ENCODE results near the gene ACTN1.

ACTN1 gene

DNA sequence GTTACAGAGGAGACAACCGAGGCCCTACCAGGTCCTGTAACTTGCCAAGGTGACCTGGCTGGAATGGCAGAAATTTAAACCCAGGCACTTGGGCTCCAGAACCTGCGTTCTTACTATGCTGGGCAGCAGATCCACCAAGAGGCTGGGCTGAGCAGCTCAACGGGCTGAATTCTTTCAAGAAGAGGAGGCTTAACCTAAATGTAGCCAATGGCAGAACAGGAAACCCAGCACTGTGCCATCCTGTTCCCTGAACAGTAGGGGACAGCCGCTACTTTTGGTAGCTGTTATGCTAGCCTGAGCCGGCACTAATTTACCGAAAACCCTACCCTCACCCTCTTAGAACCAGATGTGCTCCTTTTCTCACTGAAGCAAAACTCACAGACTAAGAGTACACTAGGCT lies 86.1 kb downstream of the ACTN1 start:
- no peak for DNase-seq (ENCODE audit: extremely low read depth in 1 of 2, low read depth in 1 of 2)

DNA sequence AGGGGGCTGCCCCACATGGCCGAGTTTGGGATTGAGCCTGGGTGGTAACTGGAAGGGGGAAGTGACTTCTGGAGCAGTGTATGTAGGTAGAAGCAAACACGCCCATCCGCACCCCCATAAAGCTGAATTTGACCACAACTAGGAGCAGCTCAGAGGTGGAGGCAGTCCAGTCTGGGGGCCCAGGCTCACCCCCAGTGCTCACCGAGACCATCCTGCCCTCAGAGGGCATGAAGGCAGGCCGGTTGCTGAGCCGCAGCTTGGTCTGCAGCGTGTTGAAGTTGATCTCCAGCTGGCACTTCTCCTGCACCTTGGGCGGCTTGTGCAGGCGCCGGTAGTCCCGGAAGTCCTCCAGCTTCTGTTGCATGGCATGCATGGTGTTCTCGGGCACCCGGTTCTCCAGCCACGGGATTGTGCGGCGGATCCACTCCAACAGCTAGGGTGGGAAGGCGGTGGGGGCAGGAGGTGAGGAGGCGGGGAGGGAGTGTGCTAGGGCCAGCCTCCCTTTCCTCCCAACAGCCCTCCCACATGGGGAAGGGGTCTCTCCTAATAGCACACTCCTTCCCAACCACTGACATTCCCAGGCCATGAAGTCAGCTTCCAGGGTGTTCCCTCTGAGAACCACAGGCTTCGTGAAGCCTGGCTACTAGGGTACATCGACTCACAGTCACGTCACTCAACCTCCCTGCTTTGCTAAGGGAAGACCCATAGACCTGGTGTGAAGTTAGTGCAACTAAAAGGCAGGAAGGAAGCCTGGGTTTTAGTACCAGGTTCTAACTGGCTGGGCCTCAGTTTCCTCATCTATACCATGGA lies 87.0 kb downstream of the ACTN1 start:
- DNase-seq (ENCODE audit: extremely low read depth in 1 of 2, low read depth in 1 of 2), result no peak

DNA sequence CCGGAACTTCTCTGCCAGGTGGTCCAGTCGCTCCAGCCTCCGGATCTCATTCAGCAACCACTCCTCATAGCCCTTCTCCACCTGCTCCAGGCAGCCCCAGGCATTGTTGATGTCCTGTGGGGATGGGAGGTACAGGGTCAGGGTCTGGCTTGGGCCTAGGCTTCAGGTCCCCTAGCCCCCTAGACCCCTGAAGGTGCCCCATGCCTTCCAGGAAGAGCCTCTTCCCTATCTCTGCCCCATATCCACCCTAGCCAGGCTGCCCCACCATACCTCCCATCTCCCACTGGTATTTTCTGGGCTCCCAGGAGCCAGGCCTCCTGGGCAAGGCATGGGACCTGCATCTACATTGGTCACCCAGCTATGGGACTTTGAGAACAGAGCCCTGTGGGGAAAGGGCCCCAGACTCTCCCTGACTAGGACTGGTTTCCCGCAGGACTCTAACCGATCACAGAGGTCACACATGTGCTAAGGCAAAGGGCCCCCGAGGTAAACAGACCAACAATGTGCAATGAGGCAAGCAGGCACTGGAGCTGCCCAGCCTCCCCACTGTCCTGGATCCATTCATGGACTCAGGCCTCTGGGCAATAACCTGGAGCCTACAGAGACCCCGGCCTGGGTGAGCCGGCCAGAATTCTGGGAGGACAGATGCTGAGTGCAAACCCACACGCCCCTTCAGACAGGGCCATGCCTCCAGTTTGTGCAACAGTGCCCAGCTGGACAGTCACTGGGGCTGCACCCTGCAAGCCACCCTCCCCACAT lies 88.8 kb downstream of the ACTN1 start:
- no peak for DNase-seq (ENCODE audit: extremely low read depth in 1 of 2, low read depth in 1 of 2)

DNA sequence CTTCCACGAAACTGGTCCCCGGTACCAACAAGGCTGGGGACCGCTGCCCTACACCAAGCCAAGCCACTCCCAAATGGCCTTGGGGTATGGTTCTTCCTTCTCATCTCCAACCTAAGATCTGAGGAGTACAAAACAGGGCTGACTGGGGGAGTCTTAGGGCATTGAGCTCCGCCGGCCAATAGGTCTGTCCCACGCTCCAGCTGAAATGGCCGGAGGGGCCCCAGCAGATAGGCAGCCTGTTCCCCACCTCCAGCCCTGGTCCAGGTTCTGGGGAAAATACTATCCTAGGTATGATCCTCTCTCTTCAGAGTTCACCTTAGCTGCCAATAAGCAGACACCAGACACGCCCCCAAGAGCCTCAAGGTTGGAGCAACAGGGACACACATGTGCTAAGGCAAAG lies 90.2 kb downstream of the ACTN1 start:
- DNase-seq (ENCODE audit: extremely low read depth in 1 of 2, low read depth in 1 of 2), result no peak

DNA sequence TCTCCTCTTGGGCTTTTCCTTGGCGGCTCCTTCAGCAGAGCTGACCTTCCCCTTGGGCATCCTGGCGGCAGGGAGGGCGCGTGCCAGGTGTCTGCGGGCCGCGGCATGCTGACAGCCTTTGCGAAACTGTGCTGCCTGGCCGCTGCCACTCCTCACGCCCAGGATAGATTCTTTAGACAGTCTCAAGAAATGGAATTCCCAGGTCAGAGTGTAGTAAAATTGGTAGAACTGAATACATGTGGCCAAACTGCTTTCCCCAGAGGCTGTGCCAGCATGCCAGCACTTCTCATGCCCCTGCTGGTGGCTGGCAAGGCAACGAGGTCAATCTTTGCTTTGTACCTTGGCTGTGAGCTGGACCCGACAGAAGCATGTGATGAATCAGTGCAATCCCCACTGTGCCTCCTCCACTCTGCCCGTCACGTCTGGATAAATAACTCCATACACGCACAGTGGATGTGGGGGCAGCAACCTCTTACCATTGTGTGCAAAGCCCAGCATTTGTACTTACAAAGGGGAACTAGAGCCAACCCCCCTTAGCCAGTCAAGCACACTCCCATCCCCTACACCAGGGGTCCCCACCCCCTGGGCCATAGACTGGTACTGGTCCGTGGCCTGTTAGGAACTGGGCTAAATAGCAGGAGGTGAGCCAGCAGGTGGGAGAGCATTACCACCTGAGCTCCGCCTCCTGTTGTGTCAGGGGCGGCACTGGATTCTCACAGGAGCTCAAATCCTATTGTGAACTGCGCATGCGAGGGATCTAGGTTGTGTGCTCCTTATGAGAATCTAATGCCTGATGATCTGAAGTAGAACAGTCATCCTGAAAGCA lies 90.9 kb downstream of the ACTN1 start:
- no peak for DNase-seq (ENCODE audit: extremely low read depth in 1 of 2, low read depth in 1 of 2)

DNA sequence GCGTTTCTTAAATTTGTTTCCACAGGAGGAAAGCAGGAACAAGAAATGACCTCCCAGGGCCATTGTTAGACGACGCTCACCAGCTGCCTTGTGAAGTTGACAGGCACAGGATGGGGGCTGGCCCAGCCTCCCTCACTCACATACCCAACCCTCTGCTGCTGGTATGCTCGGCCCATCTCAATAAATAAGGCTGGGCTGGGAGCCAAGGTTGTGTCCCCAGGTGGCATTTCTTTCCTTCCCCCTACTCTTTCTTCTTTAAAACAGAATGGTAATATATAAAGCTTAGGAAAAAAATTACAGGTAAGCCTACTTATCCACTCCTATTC lies 93.0 kb downstream of the ACTN1 start:
- no peak for DNase-seq (ENCODE audit: extremely low read depth in 1 of 2, low read depth in 1 of 2)

DNA sequence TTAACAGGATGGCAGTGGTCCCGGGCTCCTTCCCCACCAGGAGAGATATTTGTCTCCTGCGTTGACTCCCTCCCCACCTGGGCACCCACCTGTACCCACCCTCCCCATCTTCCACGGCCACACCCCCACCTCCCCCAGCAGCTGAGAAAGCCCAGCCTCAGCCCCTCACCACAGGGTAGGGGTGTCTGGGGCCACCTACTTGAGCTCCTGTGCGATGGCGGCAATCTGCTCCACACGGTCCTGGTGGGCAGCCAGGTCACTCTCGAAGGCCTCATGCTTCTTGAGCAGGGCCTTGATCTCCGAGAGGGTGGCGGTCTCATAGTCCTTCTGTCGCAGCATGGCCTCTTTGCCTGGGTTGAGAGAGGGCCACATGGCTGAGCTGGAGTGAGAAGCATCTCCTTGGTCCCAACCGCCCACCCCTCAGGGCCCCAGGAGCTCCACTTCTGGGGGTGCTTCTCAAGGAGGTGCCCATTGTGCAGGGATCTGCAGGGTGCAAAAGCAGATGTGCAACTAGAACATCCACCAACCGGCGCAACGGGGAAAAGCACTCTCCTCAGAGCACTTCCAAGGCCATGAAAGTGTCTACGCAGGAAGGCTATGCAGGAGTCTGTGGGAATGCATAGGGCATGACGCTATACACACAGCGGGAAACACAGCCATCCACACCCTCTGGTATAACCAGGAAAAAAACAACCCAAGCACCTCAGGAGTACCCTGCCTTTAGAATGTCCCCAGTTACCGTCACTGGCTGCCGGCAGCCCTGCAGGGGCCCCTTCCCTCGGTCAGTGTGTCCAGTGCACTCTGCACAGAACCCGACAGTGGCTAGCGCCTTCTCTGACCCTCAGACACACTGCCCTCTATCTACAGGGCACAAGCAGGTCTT lies 93.6 kb downstream of the ACTN1 start:
- no peak for DNase-seq (ENCODE audit: extremely low read depth in 1 of 2, low read depth in 1 of 2)

DNA sequence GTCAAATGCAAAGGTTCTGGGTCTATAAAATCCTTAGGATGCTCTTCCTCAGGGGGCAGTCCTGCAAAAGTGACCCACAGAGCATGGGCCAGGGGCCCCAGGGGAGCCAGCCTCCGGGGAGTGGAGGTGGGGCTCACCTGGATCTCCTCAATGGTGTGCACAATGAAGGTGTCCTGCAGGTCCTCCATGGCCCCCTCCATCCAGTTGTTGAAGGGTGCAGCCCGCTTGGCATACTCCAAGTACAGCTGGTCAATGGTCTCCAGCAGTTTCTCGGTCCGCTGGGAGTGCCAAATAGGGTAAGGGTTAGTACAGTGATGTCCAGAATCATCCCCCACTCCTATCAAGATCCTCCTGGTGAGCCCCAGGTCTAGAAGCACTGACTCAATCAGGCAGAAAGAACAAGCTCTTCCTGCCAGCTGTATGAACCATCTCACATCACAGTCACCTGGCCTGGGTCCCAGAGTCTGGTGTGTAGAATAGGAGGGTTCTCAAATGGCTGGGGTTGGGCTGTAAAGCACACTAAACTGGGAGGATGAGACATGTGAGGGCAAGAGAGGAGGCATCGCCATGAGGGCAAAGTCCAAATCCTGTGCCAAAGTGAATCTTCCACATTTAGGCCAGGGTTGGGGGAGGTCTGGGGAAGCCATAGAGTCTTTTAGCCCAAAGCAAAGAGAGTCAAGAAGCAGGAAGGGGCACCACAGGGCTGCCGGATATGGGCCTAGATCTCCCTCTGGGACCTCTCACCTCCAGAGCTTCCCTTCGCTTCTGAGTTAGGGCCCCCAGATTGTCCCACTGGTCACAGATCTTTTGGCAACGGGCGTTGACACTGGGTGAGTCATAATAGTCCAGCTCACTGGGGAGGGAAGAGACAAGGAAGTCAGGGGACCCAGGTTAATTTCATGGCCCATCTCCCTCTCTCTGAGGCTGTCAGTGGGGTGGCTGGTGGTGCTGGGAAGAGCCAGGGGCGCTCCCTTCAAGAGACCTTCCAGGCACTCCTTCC lies 94.8 kb downstream of the ACTN1 start:
- DNase-seq (ENCODE audit: extremely low read depth in 1 of 2, low read depth in 1 of 2), result no peak

DNA sequence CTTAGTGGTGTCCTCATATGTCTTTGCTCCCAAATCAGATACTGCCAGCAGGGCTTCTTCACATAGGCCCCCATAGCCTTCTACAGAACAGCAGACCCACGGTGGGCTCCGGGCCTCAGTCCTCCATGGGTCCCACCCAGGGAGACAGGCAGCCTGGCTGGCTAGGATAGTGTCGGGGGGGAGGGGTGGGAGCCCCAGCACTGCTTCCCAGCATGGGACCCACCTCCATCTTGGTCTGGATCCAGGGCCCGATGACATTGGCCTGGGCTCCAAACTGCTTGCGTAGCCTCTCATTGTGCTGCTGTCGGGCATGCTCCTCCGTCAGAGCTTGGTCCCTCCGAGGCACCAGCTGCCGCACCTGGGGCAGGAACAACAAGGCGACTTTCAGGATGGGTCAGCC lies 96.9 kb downstream of the ACTN1 start:
- no peak for DNase-seq (ENCODE audit: extremely low read depth in 1 of 2, low read depth in 1 of 2)

DNA sequence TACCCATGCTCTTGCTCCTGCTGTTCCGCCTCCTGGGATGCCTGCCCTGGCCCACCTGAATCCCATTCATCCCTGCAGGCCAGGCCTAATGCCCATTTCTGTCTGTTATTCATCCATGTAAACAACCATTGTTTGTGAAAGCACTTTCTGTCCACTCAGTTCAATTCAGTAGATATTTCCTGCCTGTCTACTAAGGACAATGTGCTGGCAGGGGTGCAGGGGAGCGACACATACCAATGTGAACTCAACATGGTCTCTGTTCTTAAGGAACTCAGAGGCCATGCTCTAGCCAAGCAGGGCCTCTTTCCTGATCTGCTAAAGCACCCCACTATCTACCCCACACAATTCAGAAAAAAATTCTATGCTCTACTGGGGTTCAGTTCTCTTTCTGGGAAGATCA lies 97.7 kb downstream of the ACTN1 start:
- DNase-seq (ENCODE audit: extremely low read depth in 1 of 2, low read depth in 1 of 2), result no peak

DNA sequence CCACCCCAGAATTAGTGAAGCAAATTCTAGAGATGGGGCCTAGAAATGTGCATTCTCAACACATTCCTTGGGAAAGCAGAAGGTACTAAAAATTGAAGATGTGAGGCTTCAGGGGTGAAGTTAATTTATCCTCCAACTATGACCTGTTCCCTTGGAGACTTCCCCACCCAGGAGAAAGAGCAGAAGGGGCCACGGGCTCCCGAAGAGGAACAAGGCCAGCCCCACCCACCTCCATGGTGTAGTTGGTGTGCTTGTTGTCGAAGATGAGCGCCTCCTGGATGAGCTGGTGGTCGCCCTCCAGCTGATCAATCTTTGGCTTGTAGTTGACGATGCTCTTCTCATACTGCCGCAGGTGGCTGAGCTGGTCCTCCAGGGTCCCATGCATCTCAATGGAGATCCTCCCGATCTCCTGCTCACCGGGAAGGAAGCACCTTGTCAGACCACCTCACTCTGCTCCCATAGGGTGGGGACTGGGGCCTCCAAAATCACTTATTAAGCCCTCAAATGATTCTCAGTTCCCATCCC lies 98.5 kb downstream of the ACTN1 start:
- DNase-seq (ENCODE audit: extremely low read depth in 1 of 2, low read depth in 1 of 2), result no peak

DNA sequence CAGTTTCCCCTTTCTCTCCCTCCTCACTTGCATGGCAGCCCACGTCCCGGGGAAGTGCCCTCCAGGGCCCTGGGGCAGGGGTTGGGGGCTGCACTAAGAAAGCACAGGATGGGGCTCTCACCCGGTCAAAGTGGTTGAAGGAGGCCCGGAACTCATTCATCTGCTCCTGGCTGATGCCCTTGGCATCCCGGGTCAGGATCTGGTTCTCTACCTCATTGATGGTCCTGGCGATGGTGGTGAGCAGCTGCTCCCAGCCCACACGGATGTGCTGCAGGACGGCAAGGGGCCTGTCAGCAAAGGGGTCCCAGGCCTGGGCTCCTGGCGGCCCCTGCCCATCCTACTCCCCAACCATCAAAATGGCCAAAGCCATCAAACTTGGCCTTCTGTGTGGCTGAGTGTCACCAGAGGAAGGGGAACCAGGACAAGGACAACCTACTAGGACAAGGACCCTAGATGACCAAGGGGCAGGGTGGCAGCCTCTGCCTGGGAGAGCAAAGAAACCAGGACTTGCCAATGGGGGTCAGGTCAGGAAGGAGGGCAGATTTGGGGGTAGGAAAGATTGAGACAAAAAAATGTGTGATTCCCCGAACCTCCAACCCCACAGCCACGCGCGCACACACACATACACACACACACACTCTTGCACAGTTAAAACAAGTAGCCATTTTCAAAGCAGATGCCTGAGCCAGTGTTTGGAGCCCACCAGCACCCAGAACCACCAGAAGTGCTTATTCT lies 99.1 kb downstream of the ACTN1 start:
- DNase-seq (ENCODE audit: extremely low read depth in 1 of 2, low read depth in 1 of 2), result no peak

DNA sequence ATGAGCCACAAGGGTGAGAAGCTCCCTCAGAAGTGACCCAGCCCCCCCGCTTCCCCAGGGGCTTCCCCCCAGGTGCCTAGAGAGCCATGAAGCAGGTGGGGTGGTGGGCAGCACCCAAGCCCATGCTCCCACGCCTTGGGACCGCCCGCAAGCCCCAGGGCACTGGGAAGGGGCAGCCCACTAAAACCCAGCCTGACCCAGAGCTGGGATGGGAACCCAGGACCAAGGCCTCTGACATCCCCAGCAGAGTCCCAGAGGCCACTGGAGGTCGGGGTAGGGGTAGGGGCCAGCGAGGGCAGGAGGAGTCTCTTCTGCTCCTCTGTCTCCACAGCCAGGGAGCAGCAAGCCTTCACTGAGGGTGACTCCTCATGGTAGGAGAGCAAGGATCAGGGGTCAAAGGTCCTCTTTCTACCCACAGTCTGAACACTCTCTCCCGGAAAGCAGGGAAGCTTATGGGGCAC lies 99.8 kb downstream of the ACTN1 start:
- no peak for DNase-seq (ENCODE audit: extremely low read depth in 1 of 2, low read depth in 1 of 2)

DNA sequence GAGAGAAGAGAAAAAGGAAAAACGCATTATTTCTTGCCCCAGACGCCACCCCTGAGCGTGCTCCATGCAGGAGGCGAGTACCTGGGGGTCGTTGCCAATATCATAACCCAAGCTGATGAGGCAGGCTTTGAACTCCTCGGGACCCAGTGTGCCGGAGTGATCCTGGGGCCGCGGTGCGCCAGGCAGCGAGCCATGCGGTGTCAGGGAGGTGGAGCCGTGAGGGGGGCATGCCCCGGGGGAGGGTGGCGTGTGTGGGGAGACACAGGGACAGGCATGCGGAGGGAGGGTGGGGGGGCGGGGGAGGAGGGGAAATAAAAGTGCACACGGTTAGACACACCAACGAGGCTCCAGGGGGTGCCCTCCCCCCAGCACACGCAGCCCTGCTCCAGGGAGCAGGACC lies 100.2 kb downstream of the ACTN1 start:
- DNase-seq (ENCODE audit: extremely low read depth in 1 of 2, low read depth in 1 of 2), result no peak

DNA sequence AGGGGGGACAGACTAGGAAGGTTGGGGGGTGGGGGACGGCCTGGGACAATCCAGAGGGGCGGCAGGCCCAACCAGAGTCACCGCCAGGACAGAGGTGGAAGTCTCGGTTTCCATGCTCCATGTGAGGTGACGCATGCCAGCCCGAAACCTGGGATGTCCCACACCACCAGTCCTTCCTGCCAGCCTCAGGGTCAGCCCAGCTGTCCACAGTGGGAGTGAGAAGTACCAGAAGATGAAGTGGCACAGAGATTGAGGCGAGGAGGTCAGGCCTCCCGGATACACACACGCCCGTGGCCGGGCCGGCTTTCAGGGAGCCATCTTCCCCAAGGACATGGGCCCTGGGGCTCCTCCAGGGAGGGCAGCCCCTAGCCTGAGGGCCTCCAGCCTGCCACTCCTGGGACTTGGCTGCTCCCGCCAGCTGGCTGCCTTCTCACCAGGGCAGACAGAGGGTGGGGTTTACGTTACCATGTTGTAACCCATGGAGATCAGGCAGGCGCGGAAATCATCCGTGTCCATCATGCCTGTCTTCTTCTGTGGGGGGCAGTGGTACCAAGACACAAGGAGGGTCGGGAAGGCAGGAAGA lies 101.0 kb downstream of the ACTN1 start:
- no peak for DNase-seq (ENCODE audit: extremely low read depth in 1 of 2, low read depth in 1 of 2)

DNA sequence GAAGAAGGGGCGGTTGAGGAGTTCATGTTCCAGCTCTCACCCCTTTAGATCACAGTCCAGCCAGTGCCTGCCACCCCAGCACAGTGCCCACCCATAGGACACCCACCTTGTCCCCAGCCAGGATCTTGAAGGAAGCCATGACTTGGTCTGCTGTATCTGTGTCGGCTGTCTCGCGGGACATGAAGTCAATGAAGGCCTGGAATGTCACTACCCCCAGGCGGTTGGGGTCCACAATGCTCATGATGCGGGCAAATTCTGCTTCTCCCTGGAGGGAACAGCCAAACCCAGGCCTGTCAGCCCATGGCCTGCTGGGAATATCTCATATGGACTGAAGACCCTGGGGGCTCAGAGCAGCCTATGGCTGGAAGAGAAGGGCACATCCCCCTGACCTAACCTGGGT lies 102.1 kb downstream of the ACTN1 start:
- DNase-seq (ENCODE audit: extremely low read depth in 1 of 2, low read depth in 1 of 2), result no peak

DNA sequence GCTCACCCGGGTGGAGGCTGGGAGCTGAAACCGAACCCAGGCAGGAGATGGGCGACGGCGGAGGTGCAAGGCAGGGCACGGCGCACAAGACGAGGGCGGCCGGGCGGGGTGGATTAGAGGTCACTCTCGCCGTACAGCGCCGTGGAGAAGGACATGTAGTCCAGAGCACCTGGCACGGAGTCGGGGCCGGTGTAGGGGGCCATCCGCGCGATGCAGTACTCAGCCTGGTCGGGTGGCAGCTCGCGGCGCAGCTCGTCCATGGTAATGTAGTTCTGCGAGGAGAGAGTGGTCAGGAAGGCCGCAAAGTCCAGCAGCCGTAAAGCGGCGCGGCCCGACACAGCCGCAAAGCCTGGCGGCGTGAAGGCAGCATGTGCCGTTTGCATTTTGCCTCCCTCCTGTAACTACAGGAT lies 104.4 kb downstream of the ACTN1 start:
- DNase-seq (ENCODE audit: extremely low read depth in 1 of 2, low read depth in 1 of 2), result no peak

DNA sequence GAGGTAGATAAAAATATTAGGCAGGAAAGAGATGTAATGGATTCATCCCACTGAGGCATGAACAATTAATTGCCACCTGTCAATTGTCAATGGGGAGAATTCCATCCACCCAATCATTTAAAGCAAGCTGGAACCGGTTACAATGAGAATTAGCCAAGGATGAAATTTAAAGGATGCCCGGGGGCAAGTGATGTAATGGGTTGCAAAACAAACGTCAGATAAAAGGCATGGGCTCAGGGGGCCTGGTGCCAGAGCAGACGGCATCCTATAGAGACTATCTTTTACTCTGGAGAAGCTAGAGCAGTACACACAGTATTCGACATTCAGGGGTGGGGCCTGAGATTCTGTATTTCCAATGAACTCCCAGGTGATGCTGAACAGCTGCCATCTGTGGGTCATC lies 105.7 kb downstream of the ACTN1 start:
- DNase-seq (ENCODE audit: extremely low read depth in 1 of 2, low read depth in 1 of 2), result no peak

Measured in stimulated activated CD8-positive, alpha-beta memory T cell treated with anti-CD3 and anti-CD28 coated beads, Interleukin-7, amount 100 ng/mL, for 48 hours (primary cell).